ENCODE data around the gene TUBGCP3.
A peak's percentile ranks its signal among the peaks of the same experiment; 100 is the strongest.
"Not testable (repeated sequence)": the region's sequence is repeated elsewhere in the genome, so short reads cannot be mapped to it uniquely, and the experiment has no call there.

The TUBGCP3 gene

GRCh38 chr13:112574834-112575613 is 12.9 kb downstream of the TUBGCP3 start:
- DNase-seq: no peak

- no peak for DNase-seq
Measured at GRCh38 chr13:112574416-112574815, 13.5 kb downstream of the TUBGCP3 start.

GRCh38 chr13:112573710-112574109 is 14.2 kb downstream of the TUBGCP3 start:
- DNase-seq: peak; percentile 70

- no peak for DNase-seq
Measured at GRCh38 chr13:112572366-112572765, 15.6 kb downstream of the TUBGCP3 start.

GRCh38 chr13:112569821-112570220 is 18.1 kb downstream of the TUBGCP3 start:
- DNase-seq: no peak

- DNase-seq: no peak
Measured at GRCh38 chr13:112567161-112567862, 20.6 kb downstream of the TUBGCP3 start.

GRCh38 chr13:112562786-112563383 is 25.1 kb downstream of the TUBGCP3 start:
- no peak for DNase-seq

GRCh38 chr13:112562254-112562653 is 25.7 kb downstream of the TUBGCP3 start:
- no peak for DNase-seq

GRCh38 chr13:112561478-112561877 is 26.5 kb downstream of the TUBGCP3 start:
- DNase-seq: no peak

- DNase-seq: no peak
Measured at GRCh38 chr13:112558696-112559418, 29.1 kb downstream of the TUBGCP3 start.

GRCh38 chr13:112556600-112556999 is 31.4 kb downstream of the TUBGCP3 start:
- DNase-seq: no peak

- DNase-seq: no peak
Measured at GRCh38 chr13:112554214-112554850, 33.6 kb downstream of the TUBGCP3 start.

GRCh38 chr13:112548975-112549374 is 39.0 kb downstream of the TUBGCP3 start:
- DNase-seq: not testable (repeated sequence)

- no peak for DNase-seq
Measured at GRCh38 chr13:112545856-112546255, 42.1 kb downstream of the TUBGCP3 start.

GRCh38 chr13:112532837-112533745 is 54.9 kb downstream of the TUBGCP3 start:
- no peak for DNase-seq

- DNase-seq: no peak
Measured at GRCh38 chr13:112531263-112531794, 56.6 kb downstream of the TUBGCP3 start.

- DNase-seq: no peak
Measured at GRCh38 chr13:112530861-112531260, 57.1 kb downstream of the TUBGCP3 start.

GRCh38 chr13:112529216-112529615 is 58.7 kb downstream of the TUBGCP3 start:
- no peak for DNase-seq

GRCh38 chr13:112526146-112526853 is 61.7 kb downstream of the TUBGCP3 start:
- DNase-seq: no peak

- no peak for DNase-seq
Measured at GRCh38 chr13:112525356-112525945, 62.5 kb downstream of the TUBGCP3 start.
